ENCODE results near the gene HSFY2.
"Not testable (repeated sequence)": the region's sequence is repeated elsewhere in the genome, so short reads cannot be mapped to it uniquely, and the experiment has no call there.

HSFY2 gene

GRCh38 chrY:18773635-18774034 is at the start of gene HSFY2:
Gene HSFY2, minus strand, starts transcription at chrY:18773735. Its CDS starts 117 bp downstream, at chrY:18773618.
- DNase-seq (ENCODE audit: low read depth in 3 of 3) = not testable (repeated sequence)

- DNase-seq (ENCODE audit: low read depth in 3 of 3) = not testable (repeated sequence)
Observed at GRCh38 chrY:18815751-18816150, 42.2 kb upstream of the HSFY2 start.

GRCh38 chrY:18788757-18789406 is 15.3 kb upstream of the HSFY2 start:
- DNase-seq (ENCODE audit: low read depth in 3 of 3) = not testable (repeated sequence)

DNA sequence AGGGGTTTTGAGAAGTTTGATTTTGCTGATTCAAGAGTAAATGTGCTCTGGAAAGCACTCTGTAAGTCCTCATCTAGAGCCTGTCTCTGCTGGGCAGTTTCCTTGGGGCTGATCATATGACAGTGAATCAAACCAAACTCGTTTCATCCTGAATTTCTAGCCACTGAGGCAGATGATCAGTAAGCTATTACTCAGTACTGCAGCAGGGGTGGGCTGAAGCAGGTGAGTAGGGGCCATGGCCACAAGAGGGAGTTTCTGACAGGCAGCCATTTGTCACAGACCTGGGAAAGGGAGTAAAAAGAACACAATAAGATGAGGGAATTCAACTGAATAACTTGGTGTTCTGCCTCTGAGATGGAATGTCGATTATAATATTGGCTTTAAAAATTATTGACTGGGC is 19.5 kb downstream of the HSFY2 start:
- not testable (repeated sequence) for DNase-seq (ENCODE audit: low read depth in 3 of 3)

DNA sequence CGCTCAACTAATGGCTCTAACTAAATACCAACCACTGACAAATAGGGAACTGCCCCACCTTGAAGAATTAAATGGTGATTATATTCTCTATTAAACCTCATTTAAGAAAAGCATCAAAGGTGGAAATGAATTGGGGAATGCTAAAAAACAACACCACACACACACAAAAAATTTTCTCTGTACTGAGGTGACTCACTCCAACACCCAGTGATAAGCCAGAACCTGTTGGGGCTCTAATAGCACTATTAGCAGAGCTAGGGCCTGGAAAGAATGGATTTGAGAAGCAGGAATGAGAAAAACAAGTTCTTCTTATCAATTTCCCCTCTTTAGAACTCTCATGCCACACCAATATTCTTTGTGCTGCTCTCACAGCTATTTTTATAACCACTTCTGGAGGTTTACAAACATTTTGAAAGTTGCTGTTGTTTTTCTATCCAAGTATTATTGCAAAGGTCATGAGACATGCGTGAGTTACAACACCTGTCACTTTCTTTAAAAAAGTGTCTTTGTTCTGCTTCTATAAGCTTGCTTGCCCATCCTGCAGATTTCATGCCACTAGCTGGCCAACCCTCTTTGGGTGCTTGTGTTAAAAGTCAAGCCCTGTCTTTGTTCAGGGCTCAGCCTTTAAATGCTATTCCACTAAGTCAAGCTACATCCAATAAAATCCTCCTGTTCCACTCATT is 20.3 kb downstream of the HSFY2 start:
- not testable (repeated sequence) for DNase-seq (ENCODE audit: low read depth in 3 of 3)

GRCh38 chrY:18723714-18724113 is 49.8 kb downstream of the HSFY2 start:
- not testable (repeated sequence) for DNase-seq (ENCODE audit: low read depth in 3 of 3)

All from stimulated activated CD4-positive, alpha-beta T cell treated with anti-CD3 and anti-CD28 coated beads, TNF-alpha, amount 100 ng/mL, for 4 hours (primary cell).